Medulla oblongata (tissue), 1 donor: ENCODE data around the gene MAP2K2.

ENCODE experiments used
- DNase-seq: peaks from one replicate; pipeline ENCODE4 v3.0.0-alpha.2; 2015; ENCODE audit errors: extremely low spot score

The MAP2K2 gene

DNA sequence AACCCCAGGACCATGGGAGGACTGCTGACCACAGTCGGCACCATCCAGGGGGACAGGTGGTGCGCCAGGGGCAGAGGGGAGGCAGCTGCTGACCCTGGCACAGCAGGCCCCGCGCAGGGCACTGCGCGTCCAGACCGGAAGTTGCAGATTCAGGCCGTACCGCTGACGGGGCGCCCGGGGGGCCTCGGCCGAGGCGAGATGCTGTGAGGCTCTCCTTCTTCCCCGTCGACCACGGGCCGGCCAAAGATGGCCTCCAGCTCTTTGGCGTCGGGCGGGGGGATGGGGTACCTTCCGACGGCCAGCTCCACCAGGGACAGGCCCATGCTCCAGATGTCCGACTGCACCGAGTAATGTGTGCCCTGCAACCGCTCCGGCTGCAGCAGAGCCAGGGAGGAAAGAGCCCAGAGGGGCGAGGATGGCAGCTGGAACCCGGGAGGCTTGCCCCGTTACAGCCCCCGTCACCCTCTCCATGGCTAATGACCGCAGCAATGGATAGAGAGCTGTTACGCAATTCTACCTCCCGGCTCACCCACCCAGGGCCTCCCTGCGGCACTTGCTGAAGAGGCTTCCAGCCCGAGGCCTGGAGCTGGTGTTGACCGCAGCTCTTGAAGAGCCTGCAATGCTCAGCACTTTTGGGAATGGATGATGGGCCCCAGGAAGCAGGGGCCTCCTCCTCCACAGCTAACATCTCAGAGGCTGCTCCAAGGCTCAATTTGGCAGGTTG, 24.7 kb downstream of the MAP2K2 start:
- no peak for DNase-seq

DNA sequence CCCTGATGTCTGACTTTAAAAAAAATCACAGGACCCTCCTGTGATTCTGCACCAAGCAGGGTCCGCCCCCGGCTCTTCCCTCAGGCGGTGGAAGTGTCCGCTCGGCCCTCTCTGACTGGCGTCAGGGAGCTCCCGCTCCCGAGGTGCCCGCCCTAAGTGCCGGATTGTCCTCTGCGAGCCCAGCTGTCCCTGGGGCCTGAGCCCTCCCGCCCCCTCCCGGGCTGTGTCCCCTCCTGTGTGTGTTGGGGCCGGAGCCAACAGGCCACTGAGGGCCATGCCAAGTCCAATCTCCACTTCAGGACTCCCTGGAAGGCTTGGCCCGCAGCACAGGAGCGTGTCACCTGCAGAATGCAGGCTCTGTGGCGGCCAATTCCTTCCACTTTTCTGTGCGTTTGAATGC, 25.4 kb downstream of the MAP2K2 start:
- DNase-seq = peak; percentile 36

DNA sequence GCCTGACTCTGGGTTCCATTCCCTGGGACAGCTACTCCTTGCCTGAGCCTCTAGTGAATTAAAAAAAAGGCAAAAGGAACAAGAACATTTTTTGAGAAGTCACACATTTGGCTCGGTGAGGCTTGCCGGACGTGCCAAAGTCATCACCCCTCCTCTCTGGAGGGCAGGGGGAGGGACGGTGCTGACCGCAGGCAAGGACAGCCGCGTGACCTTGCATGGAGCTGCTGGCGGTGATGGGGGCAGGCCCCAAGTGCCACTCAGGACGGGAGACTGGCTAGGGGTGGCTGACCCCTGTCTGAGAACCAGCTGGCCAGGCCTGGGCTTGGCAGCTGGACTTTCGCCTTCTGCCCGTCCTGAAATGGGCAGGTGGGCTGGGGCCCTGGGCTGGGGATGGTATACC, 26.4 kb downstream of the MAP2K2 start:
- DNase-seq = peak; percentile 48

DNA sequence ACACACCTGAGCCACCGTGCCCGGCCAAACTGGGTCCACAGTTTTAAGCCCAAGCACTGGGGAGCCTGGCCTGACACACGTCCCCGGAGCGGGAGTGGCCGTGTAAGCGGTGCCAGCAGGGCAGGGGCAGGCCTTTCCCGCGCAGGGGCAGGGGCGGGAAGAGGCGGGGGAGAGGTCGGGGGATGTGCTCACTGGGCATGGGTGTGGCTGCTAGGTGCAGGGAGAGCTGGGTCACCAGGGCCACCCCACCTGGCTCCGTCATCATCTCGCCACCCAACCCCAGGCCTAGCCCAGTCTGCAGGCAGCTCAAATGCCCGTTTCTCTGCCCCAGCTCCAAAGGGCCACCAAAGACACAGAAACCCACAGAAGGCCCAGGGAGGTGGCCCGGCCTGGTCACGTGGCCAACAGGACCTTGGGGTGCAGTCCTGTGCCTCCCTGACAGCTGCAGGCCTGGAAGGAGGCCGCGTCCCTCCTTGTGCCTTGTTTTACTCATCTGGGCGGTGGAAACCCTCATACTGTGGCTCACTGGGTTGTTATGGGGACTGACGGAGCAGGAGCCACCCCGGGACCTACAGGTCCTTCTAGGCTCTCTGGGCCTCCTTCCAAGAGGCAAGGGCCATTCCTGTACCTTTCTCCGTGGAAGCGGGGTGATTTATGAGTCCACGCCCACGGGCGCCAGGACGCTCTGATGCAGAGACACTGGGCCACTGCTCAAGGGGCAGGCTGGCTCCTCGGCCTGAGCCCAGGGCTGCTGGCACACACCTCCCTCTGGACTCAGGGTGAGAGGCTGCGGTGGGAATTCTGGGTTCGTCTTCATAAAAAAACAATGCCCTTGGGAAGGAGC, 27.7 kb downstream of the MAP2K2 start:
- DNase-seq = no peak

DNA sequence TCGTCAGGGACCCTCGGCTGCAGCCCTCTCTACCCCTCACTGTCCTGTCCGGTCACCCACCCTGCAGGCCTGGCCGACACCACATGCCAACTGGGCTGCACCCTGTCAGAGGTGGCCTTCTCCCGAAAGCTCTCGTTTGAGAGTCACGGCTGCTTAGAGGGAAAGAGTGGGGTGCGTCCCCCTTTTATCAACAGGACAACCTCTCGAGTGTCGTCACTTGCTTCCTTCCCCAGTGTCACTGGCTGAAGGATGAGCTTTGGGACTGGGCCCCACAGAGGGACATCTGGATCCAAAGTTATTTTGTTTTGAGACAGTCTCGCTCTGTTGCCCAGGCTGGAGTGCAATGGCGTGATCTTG, 28.5 kb downstream of the MAP2K2 start:
- DNase-seq = no peak

DNA sequence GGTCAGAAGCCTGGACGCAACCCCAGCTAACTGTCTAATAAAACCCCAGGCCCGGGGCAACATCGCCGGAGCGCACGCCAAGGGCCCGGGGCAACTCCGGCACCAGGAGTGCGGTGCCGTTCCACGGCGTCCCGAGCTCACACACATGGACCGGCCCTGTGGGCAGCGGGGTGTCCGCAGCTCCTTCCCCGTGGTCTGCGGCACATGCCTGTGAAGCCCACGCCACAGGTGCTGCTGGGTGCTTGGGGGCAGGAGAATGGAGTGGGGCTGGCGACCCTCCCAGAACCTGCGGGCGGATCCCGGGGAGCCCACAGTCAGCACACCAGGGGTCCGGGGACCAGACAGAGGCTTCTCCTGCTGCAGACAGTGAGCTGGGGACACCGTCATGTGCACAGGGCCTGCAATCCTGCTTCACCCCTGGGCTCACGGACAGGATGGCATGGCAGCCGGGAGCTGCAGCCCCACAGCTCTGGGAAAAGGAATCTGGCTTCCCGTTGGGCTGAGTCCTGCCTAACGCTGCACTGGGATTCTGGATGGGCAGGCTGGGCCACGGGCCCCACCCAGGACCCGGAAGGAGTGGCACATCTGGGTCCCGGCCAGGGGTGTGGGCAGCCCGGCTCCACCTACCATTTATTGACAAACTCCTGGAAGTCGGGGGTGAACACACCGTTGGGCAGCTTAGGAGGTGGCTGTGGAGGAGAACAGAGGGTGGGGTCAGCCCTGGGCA, 29.0 kb downstream of the MAP2K2 start:
- DNase-seq = no peak

DNA sequence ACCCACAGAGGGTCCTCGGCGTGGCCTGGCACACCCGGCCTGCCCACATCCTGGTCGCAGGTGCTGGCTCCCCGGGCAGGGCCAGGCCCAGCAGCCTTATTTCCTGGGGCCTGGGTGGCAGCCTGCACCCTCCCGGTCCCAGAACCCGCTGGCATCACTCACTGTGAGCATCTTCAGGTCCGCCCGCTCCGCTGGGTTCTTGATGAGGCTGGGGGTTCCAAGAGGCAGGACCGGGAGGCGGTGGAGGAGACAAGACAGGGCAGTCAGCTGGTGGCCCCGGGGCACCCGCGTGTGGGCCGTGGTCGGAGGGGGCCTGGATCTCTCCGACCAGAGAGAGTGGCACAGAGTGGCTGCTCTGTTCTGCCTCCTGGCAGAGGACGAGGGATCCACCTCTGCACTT, 29.6 kb downstream of the MAP2K2 start:
- no peak for DNase-seq

DNA sequence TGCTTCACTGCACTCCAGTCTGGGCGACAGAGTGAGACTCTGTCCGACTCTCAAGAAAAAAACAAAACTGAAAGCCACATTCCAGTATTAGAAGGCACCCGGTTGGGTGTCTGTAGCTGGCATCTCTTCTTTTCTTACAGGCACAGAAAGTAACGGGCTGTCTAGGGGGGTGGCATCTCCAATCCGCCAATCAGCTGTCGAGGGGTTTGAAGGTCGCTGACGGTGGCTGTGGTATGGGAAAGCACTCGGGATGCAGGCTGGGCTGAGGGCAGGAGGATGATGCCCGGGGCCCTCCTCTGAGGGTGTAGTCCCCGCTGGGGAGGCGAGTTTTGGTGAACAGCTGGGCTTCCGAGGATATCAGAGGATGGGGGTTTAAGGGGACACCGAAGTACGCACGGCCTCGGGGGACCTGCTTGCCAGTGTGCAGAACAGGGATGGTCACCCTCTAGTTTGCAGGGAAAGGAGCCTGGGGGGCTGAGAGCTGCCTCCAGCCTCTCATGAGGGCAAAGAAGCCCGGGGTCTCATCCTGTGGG, 30.2 kb downstream of the MAP2K2 start:
- no peak for DNase-seq

DNA sequence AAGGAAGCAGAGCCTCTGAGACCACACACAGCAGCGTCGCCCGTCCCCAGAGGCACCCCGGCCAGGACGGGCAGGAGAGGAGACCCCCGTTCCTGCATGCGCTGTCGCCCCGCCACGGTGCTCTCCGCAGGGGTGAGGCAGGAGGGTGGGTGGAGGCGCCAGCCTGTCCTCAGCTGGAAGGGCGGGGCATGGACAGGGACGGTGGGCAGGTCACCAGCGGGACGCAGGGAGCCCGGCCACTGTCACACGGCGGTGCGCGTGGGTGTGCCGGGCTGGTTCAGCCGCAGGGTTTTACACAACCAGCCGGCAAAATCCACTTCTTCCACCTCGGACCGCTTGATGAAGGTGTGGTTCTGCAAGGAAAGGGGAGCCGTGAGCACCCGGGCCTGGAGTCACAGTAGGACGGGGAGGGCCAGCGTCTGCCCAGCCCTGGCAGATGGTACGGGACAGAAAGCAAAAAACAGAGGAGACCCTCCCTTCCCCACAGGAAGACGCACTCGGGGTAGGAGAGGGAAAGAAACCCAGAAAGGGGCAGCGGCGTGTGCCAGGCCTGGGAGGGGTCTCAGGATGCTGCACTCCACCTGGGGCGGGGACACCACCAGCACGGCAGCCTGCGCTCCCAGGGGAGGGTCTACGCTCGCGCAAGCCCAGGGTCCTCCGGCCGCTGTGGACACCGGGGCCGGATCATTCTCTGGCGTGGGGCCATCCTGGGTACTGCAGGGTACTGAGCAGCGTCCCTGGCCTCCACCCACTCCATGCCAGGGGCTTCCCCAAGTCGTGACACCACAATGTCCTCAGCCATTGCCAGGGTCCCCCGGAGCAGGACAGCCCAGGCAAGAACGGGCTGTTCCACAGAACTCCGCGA, 33.3 kb downstream of the MAP2K2 start:
- no peak for DNase-seq

DNA sequence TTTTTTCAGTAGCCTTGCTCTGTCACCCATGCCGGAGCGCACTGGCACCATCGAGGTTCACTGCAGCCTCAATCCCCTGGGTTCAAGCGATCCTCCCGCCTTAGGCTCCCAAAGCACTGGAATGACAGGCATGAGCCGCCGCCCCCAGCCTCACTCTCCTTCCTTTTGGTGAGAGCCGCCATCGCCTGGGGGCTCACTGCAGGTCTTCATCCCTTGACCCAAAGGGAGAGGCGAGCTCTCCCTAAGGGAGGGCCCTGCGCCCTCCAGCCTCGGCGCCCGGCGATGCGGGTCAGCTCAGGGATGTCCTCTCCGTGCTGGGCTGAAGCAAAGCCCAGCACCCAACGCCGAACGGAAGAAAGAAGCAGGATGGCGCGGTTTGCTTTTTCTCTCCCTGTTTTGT, 34.0 kb downstream of the MAP2K2 start:
- no peak for DNase-seq

DNA sequence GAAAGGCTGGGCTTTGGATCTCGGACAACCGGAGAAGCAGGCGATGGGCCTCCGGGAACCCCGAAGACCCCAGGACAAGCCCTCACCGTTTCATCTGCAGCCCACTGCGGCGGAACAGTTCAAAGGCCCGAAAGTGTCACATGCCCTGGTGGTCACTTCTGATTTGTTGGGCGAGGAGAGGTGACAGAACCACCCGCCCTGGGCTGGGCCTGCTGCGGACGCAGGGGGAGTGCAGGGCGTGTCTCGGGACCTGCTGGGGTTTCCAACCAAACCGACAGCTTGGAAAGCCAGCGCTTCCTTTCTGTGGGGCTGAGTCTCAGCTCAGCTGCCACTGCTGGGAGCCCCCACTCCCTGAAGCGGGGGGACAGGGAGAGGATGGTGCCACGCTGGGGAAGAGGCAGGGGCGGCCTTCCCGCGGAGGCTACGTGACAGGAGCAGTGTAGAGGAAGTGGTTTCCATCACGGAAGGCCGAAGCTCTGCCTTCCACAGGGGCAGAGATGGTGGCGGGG, 34.5 kb downstream of the MAP2K2 start:
- peak; percentile 55 for DNase-seq

DNA sequence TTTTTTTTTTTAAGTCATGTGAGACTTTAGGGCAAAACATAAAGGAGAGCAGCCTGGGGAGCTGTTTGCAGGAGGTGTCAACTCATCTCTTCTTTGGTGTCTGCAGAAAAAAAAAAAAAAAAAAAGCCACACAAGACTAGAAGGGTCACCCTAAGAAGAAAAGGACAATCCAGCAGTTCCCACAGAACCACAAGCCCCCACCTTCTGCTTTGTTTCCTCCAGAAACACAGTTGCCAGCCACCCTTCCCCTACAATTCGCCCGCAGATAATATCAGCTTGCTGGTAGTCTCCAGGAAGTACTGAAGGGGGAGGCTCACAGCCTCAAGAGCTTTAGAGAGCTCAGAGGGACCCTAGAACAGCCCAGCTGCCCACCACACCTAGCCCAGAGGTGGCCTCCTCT, 34.9 kb downstream of the MAP2K2 start:
- DNase-seq = no peak

DNA sequence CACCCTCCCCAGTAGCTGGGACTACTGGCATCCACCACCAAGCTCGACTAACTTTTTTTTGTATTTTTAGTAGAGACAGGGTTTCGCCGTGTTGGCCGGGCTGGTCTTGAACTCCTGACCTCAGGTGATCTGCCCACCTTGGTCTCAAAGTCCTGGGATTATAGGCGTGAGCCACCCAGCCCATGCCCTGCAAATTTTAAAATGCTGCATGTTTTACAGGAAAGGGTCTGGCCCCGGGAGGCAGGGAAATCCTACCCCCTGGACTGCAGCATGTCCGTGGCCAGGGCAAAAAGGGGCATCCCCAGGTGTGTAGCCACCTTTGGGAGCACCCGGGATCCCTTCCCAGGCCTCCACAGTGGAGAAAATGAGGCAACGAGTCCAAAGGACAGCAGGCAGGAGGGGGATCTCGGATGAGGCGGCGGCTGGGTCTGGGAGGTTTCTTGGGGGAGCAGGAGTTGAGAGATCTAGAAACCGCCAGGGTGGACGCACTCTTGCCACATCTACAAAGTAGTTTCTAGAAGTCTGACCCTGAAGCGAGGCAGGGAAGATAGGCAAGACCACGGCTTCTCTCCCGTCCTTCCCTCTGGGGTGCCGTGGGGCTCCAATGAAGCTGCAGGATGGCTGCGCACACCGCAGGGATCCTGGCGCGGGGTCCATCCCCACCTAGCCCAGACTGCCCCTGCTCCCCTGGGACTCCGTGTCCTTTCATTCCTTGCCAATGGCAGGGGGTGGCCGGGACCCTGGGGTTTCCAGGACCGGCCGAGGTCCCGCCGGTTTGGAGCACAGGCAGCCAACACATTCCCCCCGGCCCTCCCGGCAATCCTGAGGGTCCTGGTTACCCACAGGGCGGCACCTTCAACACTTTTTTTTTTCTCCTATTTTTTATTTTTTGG, 35.9 kb downstream of the MAP2K2 start:
- no peak for DNase-seq

DNA sequence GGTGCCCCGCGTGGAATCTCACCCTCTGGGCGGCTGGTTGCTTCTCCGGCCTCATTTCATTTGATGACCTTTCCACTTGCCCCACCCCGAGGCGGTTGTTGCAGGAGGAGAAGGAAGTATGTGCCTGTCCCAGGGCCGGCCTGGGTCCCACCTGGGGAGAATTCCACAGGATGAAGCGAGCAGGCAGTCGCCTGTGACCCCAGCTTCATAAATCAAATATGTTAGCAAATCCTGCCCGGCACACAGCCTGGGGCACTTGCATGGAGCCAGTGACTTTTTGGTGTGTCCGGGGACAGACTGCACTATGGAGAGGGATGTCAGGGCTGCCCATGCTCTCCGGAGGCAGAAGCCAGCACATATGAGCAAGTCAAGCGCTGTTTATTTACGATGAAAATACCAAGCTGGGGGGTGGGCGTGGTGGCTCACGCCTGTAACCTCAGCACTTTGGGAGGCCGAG, 37.5 kb downstream of the MAP2K2 start:
- no peak for DNase-seq

DNA sequence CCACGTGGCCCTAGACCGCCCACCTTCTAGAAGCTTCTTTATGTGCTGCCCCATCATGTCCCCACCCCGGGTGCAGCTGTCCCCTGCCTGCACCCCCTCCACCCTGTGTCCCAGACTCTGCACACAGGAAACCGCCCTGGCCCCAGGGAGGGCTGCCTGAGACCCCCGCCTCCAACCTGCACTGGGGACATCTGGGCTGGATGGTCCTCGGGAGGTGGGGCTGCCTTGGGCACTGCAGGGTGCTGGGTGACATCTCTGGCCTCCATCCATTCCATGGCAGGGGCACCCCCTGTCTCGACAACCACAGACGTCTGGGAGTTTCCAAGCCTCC, 39.4 kb downstream of the MAP2K2 start:
- DNase-seq = no peak

DNA sequence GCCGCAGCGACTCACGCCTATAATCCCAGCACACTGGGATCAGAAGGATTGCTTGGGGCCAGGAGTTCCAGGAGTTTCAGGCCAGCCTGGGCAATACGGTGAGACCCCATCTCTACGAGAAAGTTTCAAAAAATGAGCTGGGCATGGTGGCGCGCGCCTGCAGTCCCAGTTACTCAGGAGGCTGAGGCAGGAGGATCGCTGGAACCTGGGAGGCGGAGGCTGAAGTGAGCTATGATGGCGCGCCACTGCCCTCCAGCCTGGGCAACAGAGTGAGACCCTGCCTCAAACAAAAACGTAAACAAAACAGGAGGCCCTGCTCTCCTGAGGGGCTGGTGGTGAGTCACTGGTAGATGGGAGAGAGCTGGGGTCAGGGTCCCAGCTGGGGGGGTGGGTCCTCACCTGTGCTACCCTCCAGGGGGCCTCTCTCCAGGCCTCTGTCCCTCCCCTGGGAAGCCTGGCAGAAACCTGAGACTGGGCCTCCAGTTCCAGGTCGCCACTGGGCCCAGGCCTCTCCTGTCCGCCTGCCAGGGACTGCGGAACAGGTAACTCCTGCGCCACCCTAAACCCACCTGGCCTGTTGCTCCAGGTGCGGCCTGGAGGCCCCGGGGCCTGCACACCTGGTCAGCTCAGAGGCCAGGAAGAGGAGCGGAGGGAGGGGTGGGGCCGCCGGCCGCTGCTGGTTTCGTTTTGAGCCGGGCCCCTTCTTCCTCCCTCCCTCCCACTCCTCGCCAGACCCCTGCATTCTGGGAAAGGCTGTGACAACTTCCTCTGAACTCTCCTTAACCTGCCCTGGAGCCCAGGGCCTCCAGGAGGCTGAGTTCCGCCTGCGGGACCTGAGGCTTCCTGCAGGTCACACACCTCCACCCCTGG, 40.0 kb downstream of the MAP2K2 start:
- no peak for DNase-seq

DNA sequence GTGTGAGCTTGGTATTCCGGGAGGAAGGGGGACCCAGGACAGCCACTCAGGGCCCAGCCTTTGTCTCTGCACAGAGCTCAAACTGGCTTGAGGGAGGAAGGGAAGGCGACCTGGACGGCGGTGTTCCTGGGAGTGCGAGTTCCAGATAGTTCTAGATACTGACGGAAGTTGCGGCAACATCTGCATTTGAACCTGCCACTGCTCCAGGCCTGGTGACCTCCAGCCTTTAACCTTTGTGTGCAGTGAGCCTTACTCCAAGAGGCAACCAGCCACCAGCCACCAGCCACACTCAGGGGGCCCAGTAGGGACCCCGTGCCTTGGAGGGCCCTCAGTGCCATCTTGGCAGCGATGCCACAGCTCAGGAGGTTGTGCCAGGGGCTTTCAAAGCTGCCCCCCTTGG, 41.8 kb downstream of the MAP2K2 start:
- DNase-seq = no peak

DNA sequence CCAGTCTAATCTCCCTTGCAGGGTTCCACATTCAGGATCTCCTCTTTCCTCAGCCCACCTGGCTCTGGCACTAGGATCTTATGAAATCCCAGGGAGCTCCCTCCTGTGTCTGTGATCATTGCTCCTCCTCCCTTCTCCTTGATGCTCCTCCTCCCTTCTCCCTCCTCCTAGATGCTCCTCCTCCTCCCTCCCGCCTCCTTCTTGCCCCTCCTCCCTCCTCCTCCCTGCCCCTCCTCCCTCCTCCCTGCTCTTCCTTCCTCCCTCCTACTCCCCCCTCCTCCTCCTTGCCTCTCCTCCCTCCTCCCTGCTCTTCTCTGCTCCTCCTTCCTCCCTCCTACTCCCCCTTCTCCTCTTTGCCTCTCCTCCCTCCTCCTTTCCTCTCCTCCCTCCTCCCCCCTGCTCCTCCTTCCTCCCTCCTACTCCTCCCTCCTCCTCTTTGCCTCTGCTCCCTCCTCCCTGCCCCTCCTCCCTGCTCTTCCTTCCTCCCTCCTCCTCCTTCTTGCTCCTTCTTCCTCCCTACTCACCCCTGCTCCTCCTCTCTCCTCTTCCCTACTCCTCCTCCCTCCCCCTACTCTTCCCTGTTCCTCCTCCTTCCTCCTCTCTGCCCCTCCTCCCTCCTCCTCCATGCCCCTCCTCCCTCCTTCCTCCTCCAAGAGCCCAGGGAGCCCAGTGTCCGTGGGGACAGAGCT, 42.3 kb downstream of the MAP2K2 start:
- DNase-seq = no peak

DNA sequence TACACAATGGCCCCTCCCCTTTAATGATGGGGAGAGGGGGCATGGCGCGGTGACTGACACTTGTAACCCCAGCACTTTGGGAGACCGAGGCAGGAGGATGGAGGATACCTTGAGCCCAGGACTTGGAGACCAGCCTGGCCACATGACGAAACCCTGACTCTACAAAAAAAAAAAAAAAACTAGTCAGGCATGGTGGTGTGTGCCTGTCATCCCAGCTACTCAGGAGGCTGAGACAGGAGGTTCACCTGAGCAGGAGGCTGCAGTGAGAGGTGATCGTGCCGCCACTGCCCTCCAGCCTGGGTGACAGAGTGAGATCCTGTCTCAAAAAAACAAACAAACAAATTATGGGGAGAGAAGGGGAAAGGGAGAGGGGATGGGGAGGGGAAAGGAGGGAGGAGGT, 43.4 kb downstream of the MAP2K2 start:
- no peak for DNase-seq
